Measurements from ENCODE around the gene RCAN3.

RCAN3 gene

DNA sequence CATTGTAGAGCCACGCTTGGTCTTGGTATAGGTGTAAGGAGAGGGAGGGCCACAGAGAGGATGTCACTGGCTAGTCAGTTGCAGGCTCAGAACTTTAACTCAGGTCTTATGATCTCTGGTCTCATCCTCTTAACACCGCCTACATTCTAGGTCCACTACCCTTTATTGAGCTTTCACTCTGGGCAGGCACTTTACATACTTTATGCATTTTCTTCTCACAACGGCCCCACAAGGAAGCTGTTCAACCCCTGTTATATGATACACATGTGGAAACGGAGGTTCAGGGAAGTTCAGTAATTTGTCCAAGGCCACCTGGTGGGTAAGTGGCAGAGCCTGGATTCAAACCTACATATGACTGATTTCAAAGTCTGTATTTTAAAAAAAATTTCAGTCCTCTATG lies 25.3 kb upstream of the RCAN3 start:
- POLR2A ChIA-PET = no interaction called here
- CTCF ChIA-PET = interaction anchor here (0.9 to 2.7 kb wide), 3 partner anchors 50 to 110 kb away, joined by 3 to 8 read pairs (median 5); partner anchors contain the start of gene NIPAL3
- TF ChIP-seq, protein P1, sequence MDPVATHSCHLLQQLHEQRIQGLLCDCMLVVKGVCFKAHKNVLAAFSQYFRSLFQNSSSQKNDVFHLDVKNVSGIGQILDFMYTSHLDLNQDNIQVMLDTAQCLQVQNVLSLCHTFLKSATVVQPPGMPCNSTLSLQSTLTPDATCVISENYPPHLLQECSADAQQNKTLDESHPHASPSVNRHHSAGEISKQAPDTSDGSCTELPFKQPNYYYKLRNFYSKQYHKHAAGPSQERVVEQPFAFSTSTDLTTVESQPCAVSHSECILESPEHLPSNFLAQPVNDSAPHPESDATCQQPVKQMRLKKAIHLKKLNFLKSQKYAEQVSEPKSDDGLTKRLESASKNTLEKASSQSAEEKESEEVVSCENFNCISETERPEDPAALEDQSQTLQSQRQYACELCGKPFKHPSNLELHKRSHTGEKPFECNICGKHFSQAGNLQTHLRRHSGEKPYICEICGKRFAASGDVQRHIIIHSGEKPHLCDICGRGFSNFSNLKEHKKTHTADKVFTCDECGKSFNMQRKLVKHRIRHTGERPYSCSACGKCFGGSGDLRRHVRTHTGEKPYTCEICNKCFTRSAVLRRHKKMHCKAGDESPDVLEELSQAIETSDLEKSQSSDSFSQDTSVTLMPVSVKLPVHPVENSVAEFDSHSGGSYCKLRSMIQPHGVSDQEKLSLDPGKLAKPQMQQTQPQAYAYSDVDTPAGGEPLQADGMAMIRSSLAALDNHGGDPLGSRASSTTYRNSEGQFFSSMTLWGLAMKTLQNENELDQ (tag by site-specific recombination; IDR thresholded peaks at IDR 0.05; ENCODE audit: low read depth) = no peak
- TF ChIP-seq ZNF664 (tag by site-specific recombination; IDR thresholded peaks at IDR 0.05) = no peak
- TF ChIP-seq ZNF184 (tag by site-specific recombination; IDR thresholded peaks at IDR 0.05) = no peak
- TF ChIP-seq ZNF335 (tag by site-specific recombination; conservative IDR thresholded peaks at IDR 0.05) = no peak
- TF ChIP-seq ZNF510 (tag by site-specific recombination; IDR thresholded peaks at IDR 0.05; ENCODE audit: insufficient replicate concordance) = no peak
- TF ChIP-seq TRIM28 (IDR thresholded peaks at IDR 0.05; ENCODE audit: borderline replicate concordance, low read length) = no peak
- no peak for TF ChIP-seq ZNF37A (tag by site-specific recombination; IDR thresholded peaks at IDR 0.05)
- no peak for TF ChIP-seq ZNF114 (tag by site-specific recombination; IDR thresholded peaks at IDR 0.05)
- TF ChIP-seq ZNF214 (tag by site-specific recombination; IDR thresholded peaks at IDR 0.05; ENCODE audit: borderline replicate concordance) = no peak
- TF ChIP-seq, protein P2, sequence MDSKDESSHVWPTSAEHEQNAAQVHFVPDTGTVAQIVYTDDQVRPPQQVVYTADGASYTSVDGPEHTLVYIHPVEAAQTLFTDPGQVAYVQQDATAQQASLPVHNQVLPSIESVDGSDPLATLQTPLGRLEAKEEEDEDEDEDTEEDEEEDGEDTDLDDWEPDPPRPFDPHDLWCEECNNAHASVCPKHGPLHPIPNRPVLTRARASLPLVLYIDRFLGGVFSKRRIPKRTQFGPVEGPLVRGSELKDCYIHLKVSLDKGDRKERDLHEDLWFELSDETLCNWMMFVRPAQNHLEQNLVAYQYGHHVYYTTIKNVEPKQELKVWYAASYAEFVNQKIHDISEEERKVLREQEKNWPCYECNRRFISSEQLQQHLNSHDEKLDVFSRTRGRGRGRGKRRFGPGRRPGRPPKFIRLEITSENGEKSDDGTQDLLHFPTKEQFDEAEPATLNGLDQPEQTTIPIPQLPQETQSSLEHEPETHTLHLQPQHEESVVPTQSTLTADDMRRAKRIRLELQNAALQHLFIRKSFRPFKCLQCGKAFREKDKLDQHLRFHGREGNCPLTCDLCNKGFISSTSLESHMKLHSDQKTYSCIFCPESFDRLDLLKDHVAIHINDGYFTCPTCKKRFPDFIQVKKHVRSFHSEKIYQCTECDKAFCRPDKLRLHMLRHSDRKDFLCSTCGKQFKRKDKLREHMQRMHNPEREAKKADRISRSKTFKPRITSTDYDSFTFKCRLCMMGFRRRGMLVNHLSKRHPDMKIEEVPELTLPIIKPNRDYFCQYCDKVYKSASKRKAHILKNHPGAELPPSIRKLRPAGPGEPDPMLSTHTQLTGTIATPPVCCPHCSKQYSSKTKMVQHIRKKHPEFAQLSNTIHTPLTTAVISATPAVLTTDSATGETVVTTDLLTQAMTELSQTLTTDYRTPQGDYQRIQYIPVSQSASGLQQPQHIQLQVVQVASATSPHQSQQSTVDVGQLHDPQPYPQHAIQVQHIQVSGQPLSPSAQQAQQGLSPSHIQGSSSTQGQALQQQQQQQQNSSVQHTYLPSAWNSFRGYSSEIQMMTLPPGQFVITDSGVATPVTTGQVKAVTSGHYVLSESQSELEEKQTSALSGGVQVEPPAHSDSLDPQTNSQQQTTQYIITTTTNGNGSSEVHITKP (tag by site-specific recombination; IDR thresholded peaks at IDR 0.05) = no peak
- TF ChIP-seq, protein P3, sequence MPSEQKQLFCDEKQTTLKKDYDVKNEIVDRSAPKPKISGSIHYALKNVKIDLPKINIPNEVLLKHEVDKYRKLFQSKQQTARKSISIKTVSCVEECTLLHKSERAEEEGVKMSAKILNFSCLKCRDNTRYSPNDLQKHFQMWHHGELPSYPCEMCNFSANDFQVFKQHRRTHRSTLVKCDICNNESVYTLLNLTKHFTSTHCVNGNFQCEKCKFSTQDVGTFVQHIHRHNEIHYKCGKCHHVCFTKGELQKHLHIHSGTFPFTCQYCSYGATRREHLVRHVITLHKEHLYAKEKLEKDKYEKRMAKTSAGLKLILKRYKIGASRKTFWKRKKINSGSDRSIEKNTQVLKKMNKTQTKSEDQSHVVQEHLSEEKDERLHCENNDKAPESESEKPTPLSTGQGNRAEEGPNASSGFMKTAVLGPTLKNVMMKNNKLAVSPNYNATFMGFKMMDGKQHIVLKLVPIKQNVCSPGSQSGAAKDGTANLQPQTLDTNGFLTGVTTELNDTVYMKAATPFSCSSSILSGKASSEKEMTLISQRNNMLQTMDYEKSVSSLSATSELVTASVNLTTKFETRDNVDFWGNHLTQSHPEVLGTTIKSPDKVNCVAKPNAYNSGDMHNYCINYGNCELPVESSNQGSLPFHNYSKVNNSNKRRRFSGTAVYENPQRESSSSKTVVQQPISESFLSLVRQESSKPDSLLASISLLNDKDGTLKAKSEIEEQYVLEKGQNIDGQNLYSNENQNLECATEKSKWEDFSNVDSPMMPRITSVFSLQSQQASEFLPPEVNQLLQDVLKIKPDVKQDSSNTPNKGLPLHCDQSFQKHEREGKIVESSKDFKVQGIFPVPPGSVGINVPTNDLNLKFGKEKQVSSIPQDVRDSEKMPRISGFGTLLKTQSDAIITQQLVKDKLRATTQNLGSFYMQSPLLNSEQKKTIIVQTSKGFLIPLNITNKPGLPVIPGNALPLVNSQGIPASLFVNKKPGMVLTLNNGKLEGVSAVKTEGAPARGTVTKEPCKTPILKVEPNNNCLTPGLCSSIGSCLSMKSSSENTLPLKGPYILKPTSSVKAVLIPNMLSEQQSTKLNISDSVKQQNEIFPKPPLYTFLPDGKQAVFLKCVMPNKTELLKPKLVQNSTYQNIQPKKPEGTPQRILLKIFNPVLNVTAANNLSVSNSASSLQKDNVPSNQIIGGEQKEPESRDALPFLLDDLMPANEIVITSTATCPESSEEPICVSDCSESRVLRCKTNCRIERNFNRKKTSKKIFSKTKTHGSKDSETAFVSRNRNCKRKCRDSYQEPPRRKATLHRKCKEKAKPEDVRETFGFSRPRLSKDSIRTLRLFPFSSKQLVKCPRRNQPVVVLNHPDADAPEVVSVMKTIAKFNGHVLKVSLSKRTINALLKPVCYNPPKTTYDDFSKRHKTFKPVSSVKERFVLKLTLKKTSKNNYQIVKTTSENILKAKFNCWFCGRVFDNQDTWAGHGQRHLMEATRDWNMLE (tag by site-specific recombination; conservative IDR thresholded peaks at IDR 0.05; ENCODE audit: low read depth) = no peak
- no peak for TF ChIP-seq GLIS1 (tag by site-specific recombination; IDR thresholded peaks at IDR 0.05)
- no peak for TF ChIP-seq EGR2 (tag by site-specific recombination; IDR thresholded peaks at IDR 0.05; ENCODE audit: low read depth)
- no peak for TF ChIP-seq ZNF560 (tag by site-specific recombination; IDR thresholded peaks at IDR 0.05; ENCODE audit: borderline replicate concordance)
- no peak for TF ChIP-seq ZNF354C (tag by site-specific recombination; IDR thresholded peaks at IDR 0.05; ENCODE audit: borderline replicate concordance, low read depth)
- TF ChIP-seq ZNF658 (tag by site-specific recombination; IDR thresholded peaks at IDR 0.05) = no peak
- no peak for TF ChIP-seq ZSCAN30 (tag by site-specific recombination; IDR thresholded peaks at IDR 0.05)
- Histone ChIP-seq H3K4me3 (ENCODE audit: low read depth, low read length) (no peak overlapping the region), H3K9me3 (ENCODE audit: control insufficient read depth, insufficient read depth, low read depth, low read length) (no peaks in the 10 kb centered on the region), H3K4me1 (ENCODE audit: control insufficient read depth, insufficient read depth, low read length) (no peaks in the 10 kb centered on the region), H3K36me3 (ENCODE audit: control insufficient read depth in 2 of 2, insufficient read depth in 1 of 2, low read length in 2 of 2) (no peaks in the 10 kb centered on the region), H3K27ac (ENCODE audit: extremely low read depth, low read depth, low read length) (no peak overlapping the region)

Data from HEK293 (cell line).